Measurements from ENCODE around the gene NEK10.
"Not testable (repeated sequence)": the region's sequence is repeated elsewhere in the genome, so short reads cannot be mapped to it uniquely, and the experiment has no call there.

NEK10 gene

DNA sequence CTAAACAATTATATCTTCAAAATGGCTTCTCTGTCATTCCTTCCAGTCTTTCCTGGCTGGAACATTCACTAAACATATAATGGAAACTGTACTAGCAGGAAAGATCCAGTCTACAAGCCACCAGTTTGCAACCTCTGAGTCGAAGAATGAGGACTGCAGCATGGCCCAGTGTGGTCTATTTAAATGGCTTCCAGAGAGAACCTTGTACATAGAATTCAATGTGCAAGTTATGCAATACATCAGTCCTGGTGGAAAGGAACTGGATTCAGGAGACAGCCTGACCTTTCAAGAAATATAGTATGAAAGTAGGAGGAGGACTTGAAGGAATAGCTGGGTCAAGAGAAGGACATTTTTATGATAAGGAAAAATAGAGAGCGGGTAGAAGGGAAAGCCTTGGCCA lies 49.9 kb downstream of the NEK10 start:
- Histone ChIP-seq H3K4me3 (ENCODE audit: insufficient read depth, low read depth, low read length, poor library complexity, severe bottlenecking) (no peak overlapping the region), H3K4me1 (ENCODE audit: control insufficient read depth, insufficient read depth, low read length, poor library complexity, severe bottlenecking) (no peaks in the 10 kb centered on the region), H3K36me3 (ENCODE audit: control insufficient read depth, insufficient read depth, low read length) (no peaks in the 10 kb centered on the region), H3K9me3 (ENCODE audit: control insufficient read depth, low read length) (no peaks in the 10 kb centered on the region), H3K27ac (ENCODE audit: insufficient read depth, low read length, poor library complexity, severe bottlenecking) (no peak overlapping the region), H3K27me3 (replicated peaks; ENCODE audit: control insufficient read depth, insufficient read depth, low read length, poor library complexity, severe bottlenecking) (no peaks in the 10 kb centered on the region)
- DNase-seq, result no peak

DNA sequence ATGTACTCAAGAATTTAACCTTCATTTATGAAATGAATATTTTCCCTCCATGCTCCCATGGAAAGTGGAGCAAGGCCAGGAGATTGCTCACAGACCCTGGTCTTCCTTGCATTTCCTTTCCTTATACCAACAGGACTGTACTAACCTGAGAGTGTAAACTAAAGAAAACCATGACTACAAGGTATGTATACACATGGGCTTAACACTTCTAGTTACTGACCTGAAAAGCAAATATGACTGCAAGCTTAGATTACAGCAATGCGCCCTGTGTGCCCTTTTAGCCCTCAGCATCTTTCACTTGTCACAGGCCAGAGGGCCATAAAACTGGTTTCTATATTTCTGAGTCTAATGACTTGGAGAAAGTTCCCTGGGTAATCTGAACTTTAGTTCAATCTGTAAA lies 52.1 kb downstream of the NEK10 start:
- Histone ChIP-seq H3K27me3 (replicated peaks; ENCODE audit: control insufficient read depth, insufficient read depth, low read length, poor library complexity, severe bottlenecking) (no peaks in the 10 kb centered on the region), H3K4me3 (ENCODE audit: insufficient read depth, low read depth, low read length, poor library complexity, severe bottlenecking) (no peak overlapping the region), H3K4me1 (ENCODE audit: control insufficient read depth, insufficient read depth, low read length, poor library complexity, severe bottlenecking) (no peaks in the 10 kb centered on the region), H3K27ac (ENCODE audit: insufficient read depth, low read length, poor library complexity, severe bottlenecking) (no peak overlapping the region), H3K9me3 (ENCODE audit: control insufficient read depth, low read length) (no peaks in the 10 kb centered on the region), H3K36me3 (ENCODE audit: control insufficient read depth, insufficient read depth, low read length) (no peaks in the 10 kb centered on the region)
- no peak for DNase-seq

DNA sequence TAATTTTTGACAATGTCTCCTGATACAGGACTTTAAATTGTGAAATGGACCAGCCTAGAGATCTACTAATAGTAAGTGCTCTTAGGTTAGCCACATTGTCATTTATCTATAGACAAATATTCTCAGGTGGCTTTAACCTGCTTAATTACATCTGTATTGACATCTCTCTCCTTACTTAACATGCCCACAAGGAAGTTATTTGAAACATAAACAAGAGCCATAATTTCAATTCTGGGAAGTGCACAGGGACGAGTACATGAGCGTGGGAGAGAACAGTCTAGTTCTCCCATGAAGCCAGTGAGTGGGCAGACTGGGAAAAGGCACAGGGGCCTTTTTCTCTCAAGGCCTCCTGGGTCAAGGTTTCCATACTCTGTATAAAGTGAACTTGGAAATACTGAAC lies 54.2 kb downstream of the NEK10 start:
- H3K27ac ChIP-seq (ENCODE audit: insufficient read depth, low read length, poor library complexity, severe bottlenecking), result no peak overlapping the region
- H3K27me3 ChIP-seq (replicated peaks; ENCODE audit: control insufficient read depth, insufficient read depth, low read length, poor library complexity, severe bottlenecking), result no peaks in the 10 kb centered on the region
- H3K4me1 ChIP-seq (ENCODE audit: control insufficient read depth, insufficient read depth, low read length, poor library complexity, severe bottlenecking), result no peaks in the 10 kb centered on the region
- no peaks in the 10 kb centered on the region for H3K9me3 ChIP-seq (ENCODE audit: control insufficient read depth, low read length)
- H3K4me3 ChIP-seq (ENCODE audit: insufficient read depth, low read depth, low read length, poor library complexity, severe bottlenecking), result no peak overlapping the region
- no peaks in the 10 kb centered on the region for H3K36me3 ChIP-seq (ENCODE audit: control insufficient read depth, insufficient read depth, low read length)
- DNase-seq, result no peak

DNA sequence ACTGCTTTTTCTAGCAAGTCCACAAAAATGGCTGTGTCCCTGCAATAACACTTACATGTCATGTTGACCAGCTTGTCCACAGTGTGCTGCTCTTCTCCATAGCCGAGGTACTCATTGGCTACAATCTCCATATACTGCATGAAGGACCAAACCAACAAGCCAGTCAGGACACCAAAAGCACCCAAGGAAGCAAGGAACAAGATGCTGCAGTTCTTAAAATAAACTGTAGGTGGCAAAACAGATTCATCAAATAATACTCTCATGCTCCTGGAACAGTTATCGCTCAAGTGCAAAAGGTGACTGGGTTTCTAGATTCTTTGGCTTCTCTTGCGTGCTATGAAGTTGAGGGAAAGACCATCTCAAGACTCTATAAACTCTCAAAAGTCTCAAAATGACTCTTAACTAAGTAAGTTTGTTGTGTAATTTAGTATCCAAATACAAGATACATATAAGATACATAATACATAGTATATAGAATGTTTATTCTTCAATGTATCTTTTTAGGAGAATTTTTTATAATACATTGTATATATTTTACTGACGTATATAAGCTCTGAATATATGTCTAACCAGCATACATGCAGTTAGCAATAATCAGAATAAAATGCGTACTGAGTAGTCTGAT lies 57.0 kb downstream of the NEK10 start:
- H3K36me3 ChIP-seq (ENCODE audit: control insufficient read depth, insufficient read depth, low read length), result no peaks in the 10 kb centered on the region
- H3K9me3 ChIP-seq (ENCODE audit: control insufficient read depth, low read length), result no peaks in the 10 kb centered on the region
- no peak overlapping the region for H3K4me3 ChIP-seq (ENCODE audit: insufficient read depth, low read depth, low read length, poor library complexity, severe bottlenecking)
- no peaks in the 10 kb centered on the region for H3K27me3 ChIP-seq (replicated peaks; ENCODE audit: control insufficient read depth, insufficient read depth, low read length, poor library complexity, severe bottlenecking)
- no peaks in the 10 kb centered on the region for H3K4me1 ChIP-seq (ENCODE audit: control insufficient read depth, insufficient read depth, low read length, poor library complexity, severe bottlenecking)
- no peak for DNase-seq
- no peak overlapping the region for H3K27ac ChIP-seq (ENCODE audit: insufficient read depth, low read length, poor library complexity, severe bottlenecking)

DNA sequence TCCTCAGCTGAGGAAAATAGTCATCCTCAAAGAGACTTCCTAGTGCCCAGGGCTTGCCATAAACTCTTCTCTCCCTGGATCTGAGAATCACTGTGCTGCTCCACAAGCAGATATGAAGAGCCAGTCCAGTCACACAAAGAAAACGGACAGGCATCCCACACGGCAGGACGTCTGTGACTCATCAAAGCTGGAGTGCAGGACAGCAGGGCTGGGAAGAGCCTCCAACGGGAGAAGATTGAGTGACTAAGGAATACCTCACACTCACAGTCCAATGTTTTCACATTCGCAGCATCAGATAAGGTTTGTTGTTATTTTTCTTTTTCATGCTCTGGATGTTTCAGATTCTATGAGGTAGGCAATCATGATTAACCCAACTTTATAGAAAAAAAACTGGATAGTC lies 57.8 kb downstream of the NEK10 start:
- no peak for DNase-seq
- H3K36me3 ChIP-seq (ENCODE audit: control insufficient read depth, insufficient read depth, low read length), result no peaks in the 10 kb centered on the region

DNA sequence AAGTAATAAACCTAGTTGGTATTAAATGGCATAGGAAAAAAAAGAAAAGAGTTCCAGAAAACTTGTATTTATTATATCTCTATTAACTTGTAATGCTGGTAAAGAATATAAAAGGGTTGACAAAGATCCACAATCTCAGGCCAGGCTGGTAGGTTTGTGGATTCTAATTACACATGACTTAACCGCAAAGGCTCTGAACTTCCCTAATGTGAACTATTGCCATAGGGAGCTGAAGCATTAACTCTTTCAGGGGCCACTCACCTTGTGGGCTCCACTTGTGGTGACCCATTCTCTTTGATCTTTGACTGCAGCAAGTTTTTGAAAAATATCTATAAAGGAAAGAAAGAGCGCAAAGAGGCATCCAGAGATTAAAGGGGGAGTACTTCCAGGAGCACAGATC lies 58.5 kb downstream of the NEK10 start:
- Histone ChIP-seq H3K4me3 (ENCODE audit: insufficient read depth, low read depth, low read length, poor library complexity, severe bottlenecking) (no peak overlapping the region), H3K4me1 (ENCODE audit: control insufficient read depth, insufficient read depth, low read length, poor library complexity, severe bottlenecking) (no peaks in the 10 kb centered on the region), H3K36me3 (ENCODE audit: control insufficient read depth, insufficient read depth, low read length) (no peaks in the 10 kb centered on the region), H3K27ac (ENCODE audit: insufficient read depth, low read length, poor library complexity, severe bottlenecking) (no peak overlapping the region), H3K9me3 (ENCODE audit: control insufficient read depth, low read length) (no peaks in the 10 kb centered on the region), H3K27me3 (replicated peaks; ENCODE audit: control insufficient read depth, insufficient read depth, low read length, poor library complexity, severe bottlenecking) (no peaks in the 10 kb centered on the region)
- no peak for DNase-seq

More for the DNA sequence above, 57.8 kb downstream of the NEK10 start:
- Histone ChIP-seq H3K27ac (ENCODE audit: insufficient read depth, low read length, poor library complexity, severe bottlenecking) (no peak overlapping the region), H3K27me3 (replicated peaks; ENCODE audit: control insufficient read depth, insufficient read depth, low read length, poor library complexity, severe bottlenecking) (no peaks in the 10 kb centered on the region), H3K4me3 (ENCODE audit: insufficient read depth, low read depth, low read length, poor library complexity, severe bottlenecking) (no peak overlapping the region), H3K9me3 (ENCODE audit: control insufficient read depth, low read length) (no peaks in the 10 kb centered on the region), H3K4me1 (ENCODE audit: control insufficient read depth, insufficient read depth, low read length, poor library complexity, severe bottlenecking) (no peaks in the 10 kb centered on the region)

DNA sequence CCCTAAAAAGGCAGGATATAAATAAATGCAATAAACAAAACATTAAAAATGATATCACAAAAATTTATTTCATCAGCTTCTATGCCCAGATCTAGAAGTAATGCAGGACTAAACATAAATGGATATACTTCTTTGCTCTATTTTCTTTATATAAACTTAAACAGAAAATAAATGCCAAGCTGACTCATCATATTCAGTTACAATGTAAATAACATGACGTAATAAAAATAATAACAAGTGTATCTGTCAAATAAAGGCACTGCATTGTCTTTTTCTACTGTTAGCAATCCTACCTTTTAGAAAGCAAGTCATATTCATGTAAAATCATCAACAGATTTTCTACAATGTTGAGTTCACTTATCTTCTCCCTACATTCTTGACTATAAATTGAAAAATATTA lies 61.6 kb downstream of the NEK10 start:
- H3K9me3 ChIP-seq (ENCODE audit: control insufficient read depth, low read length), result no peaks in the 10 kb centered on the region
- no peaks in the 10 kb centered on the region for H3K4me1 ChIP-seq (ENCODE audit: control insufficient read depth, insufficient read depth, low read length, poor library complexity, severe bottlenecking)
- no peak for DNase-seq
- no peaks in the 10 kb centered on the region for H3K27me3 ChIP-seq (replicated peaks; ENCODE audit: control insufficient read depth, insufficient read depth, low read length, poor library complexity, severe bottlenecking)
- H3K4me3 ChIP-seq (ENCODE audit: insufficient read depth, low read depth, low read length, poor library complexity, severe bottlenecking), result no peak overlapping the region
- H3K36me3 ChIP-seq (ENCODE audit: control insufficient read depth, insufficient read depth, low read length), result no peaks in the 10 kb centered on the region
- no peak overlapping the region for H3K27ac ChIP-seq (ENCODE audit: insufficient read depth, low read length, poor library complexity, severe bottlenecking)

DNA sequence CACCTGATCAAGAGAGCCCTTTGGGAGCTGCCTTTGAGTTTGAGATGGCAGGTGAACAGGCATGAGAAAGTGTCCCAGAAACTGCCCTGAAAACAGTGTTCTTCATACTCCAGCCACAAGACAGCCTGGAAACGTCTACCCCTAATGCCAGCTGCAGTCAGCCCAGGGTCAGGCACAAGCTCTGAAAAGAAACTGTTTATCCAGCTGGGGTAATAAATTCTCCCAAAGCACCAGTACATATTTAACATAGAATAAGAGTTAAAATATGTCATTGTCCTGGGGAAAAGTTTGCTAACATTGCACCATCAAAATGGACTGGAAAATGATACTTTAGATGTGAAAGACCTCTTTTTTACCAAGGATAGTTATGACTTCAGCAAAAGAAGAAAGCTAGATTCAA lies 66.3 kb downstream of the NEK10 start:
- H3K4me1 ChIP-seq (ENCODE audit: control insufficient read depth, insufficient read depth, low read length, poor library complexity, severe bottlenecking), result no peaks in the 10 kb centered on the region
- H3K27me3 ChIP-seq (replicated peaks; ENCODE audit: control insufficient read depth, insufficient read depth, low read length, poor library complexity, severe bottlenecking), result no peaks in the 10 kb centered on the region
- no peak for DNase-seq
- no peak overlapping the region for H3K27ac ChIP-seq (ENCODE audit: insufficient read depth, low read length, poor library complexity, severe bottlenecking)
- H3K9me3 ChIP-seq (ENCODE audit: control insufficient read depth, low read length), result no peaks in the 10 kb centered on the region
- no peak overlapping the region for H3K4me3 ChIP-seq (ENCODE audit: insufficient read depth, low read depth, low read length, poor library complexity, severe bottlenecking)
- H3K36me3 ChIP-seq (ENCODE audit: control insufficient read depth, insufficient read depth, low read length), result no peaks in the 10 kb centered on the region

DNA sequence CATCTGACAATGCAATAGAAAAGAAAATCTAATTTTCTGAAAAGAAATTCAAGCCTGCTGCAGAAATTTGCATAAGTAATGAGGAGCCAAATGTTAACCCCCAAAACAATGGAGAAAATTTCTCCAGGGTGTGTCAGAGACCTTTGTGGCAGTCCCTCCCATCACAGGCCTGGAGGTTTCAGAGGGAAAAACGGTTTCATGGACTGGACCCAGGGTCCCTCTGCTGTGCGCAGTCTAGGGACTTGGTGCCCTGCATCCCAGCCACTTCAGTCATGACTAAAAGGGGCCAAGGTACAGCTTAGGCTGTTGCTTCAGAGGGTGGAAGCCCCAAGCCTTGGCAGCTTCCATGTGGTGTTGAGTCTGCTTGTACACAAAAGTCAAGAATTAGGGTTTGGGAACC lies 70.2 kb downstream of the NEK10 start:
- not testable (repeated sequence) for H3K9me3 ChIP-seq (ENCODE audit: control insufficient read depth, low read length); H3K4me1 ChIP-seq (ENCODE audit: control insufficient read depth, insufficient read depth, low read length, poor library complexity, severe bottlenecking); H3K27me3 ChIP-seq (replicated peaks; ENCODE audit: control insufficient read depth, insufficient read depth, low read length, poor library complexity, severe bottlenecking); H3K36me3 ChIP-seq (ENCODE audit: control insufficient read depth, insufficient read depth, low read length); DNase-seq; H3K27ac ChIP-seq (ENCODE audit: insufficient read depth, low read length, poor library complexity, severe bottlenecking); H3K4me3 ChIP-seq (ENCODE audit: insufficient read depth, low read depth, low read length, poor library complexity, severe bottlenecking)

DNA sequence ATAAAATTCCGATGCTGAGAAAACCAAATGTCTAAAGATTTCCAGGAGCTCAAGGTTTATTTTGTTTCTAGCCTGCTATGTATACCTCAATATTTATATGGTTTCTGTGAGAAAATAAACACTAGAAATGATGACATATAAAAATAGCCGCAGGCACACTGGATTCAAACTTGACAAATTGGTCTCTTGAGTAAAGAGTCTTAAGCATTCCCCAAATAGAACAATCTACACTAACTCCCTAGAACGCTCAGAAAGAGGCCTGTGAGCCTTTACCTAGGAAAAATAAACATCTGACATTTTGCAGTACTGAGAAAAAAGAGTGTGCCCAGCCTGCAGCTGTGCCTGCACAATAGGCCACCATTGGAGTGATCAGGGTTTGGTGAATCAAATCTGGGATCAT lies 75.2 kb downstream of the NEK10 start:
- Histone ChIP-seq H3K27ac (ENCODE audit: insufficient read depth, low read length, poor library complexity, severe bottlenecking) (no peak overlapping the region), H3K4me1 (ENCODE audit: control insufficient read depth, insufficient read depth, low read length, poor library complexity, severe bottlenecking) (no peaks in the 10 kb centered on the region), H3K27me3 (replicated peaks; ENCODE audit: control insufficient read depth, insufficient read depth, low read length, poor library complexity, severe bottlenecking) (no peaks in the 10 kb centered on the region), H3K4me3 (ENCODE audit: insufficient read depth, low read depth, low read length, poor library complexity, severe bottlenecking) (no peak overlapping the region), H3K9me3 (ENCODE audit: control insufficient read depth, low read length) (no peaks in the 10 kb centered on the region), H3K36me3 (ENCODE audit: control insufficient read depth, insufficient read depth, low read length) (no peaks in the 10 kb centered on the region)
- DNase-seq, result no peak

DNA sequence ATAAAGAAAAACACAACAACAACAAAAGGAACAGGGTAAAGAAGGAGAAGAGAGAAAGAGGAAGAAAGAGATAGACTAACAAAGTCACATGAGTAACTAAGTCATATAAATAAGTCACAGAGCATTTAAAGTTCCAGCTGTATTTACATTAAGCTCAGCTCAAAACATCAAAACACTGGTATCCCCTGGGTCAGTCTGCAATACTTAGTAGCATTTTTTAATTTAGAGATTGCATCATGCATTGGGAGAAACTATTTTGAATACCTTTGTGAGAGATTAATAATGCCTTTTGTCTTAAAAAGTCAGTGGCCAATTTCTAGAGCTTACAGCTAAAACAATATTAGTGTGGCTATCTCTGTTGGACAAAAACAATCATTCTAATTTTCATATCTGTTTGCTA lies 78.4 kb downstream of the NEK10 start:
- no peaks in the 10 kb centered on the region for H3K36me3 ChIP-seq (ENCODE audit: control insufficient read depth, insufficient read depth, low read length)
- no peak overlapping the region for H3K27ac ChIP-seq (ENCODE audit: insufficient read depth, low read length, poor library complexity, severe bottlenecking)
- DNase-seq, result no peak
- H3K4me1 ChIP-seq (ENCODE audit: control insufficient read depth, insufficient read depth, low read length, poor library complexity, severe bottlenecking), result no peaks in the 10 kb centered on the region
- H3K4me3 ChIP-seq (ENCODE audit: insufficient read depth, low read depth, low read length, poor library complexity, severe bottlenecking), result no peak overlapping the region
- no peaks in the 10 kb centered on the region for H3K27me3 ChIP-seq (replicated peaks; ENCODE audit: control insufficient read depth, insufficient read depth, low read length, poor library complexity, severe bottlenecking)
- H3K9me3 ChIP-seq (ENCODE audit: control insufficient read depth, low read length), result no peaks in the 10 kb centered on the region
